ENCODE results near the gene TIMM10B.

The TIMM10B gene

GRCh38 chr11:6473451-6474412 is 7.6 kb upstream of the TIMM10B start, which contains the start of gene TRIM3:
TSS of gene TRIM3 (minus strand) at chr11:6473941. CDS start at chr11:6465695, 8,246 bp downstream.
- Histone ChIP-seq H3K36me3 (ENCODE audit: control insufficient read depth, insufficient read depth, low read length) (peaks cover 22% of the 10 kb centered on the region), H3K9me3 (ENCODE audit: control insufficient read depth, insufficient read depth, low read length) (no peaks in the 10 kb centered on the region), H3K9ac (ENCODE audit: low read depth, low read length) (peak within 1 kb of the TSS; percentile 73), H3K27me3 (ENCODE audit: control insufficient read depth, insufficient read depth, low read length) (peaks cover 2% of the 10 kb centered on the region; the same call in 1 of the 2 replicates), H3K4me3 (ENCODE audit: low read depth, low read length) (peak within 1 kb of the TSS; percentile 92), H3K4me1 (ENCODE audit: control insufficient read depth, insufficient read depth, low read length) (peaks cover 25% of the 10 kb centered on the region), H3K27ac (ENCODE audit: low read depth, low read length) (peak within 1 kb of the TSS; percentile 86)

- Histone ChIP-seq H3K27ac (ENCODE audit: low read depth, low read length) (peak overlapping the region; percentile 86), H3K9ac (ENCODE audit: low read depth, low read length) (peak overlapping the region; percentile 73), H3K4me1 (ENCODE audit: control insufficient read depth, insufficient read depth, low read length) (peaks cover 21% of the 10 kb centered on the region), H3K36me3 (ENCODE audit: control insufficient read depth, insufficient read depth, low read length) (peaks cover 29% of the 10 kb centered on the region), H3K4me3 (ENCODE audit: low read depth, low read length) (peak overlapping the region; percentile 67), H3K27me3 (ENCODE audit: control insufficient read depth, insufficient read depth, low read length) (peaks cover 2% of the 10 kb centered on the region; the same call in 1 of the 2 replicates), H3K9me3 (ENCODE audit: control insufficient read depth, insufficient read depth, low read length) (no peaks in the 10 kb centered on the region)
These were observed 6.9 kb upstream of the TIMM10B start for GRCh38 chr11:6474413-6474792.

- H3K36me3 ChIP-seq (ENCODE audit: control insufficient read depth, insufficient read depth, low read length): peaks cover 35% of the 10 kb centered on the region
- peak overlapping the region; percentile 67 for H3K4me3 ChIP-seq (ENCODE audit: low read depth, low read length)
- peak overlapping the region; percentile 86 for H3K27ac ChIP-seq (ENCODE audit: low read depth, low read length)
- H3K9ac ChIP-seq (ENCODE audit: low read depth, low read length): no peak overlapping the region
- H3K4me1 ChIP-seq (ENCODE audit: control insufficient read depth, insufficient read depth, low read length): peaks cover 18% of the 10 kb centered on the region
- peaks cover 2% of the 10 kb centered on the region; the same call in 1 of the 2 replicates for H3K27me3 ChIP-seq (ENCODE audit: control insufficient read depth, insufficient read depth, low read length)
- H3K9me3 ChIP-seq (ENCODE audit: control insufficient read depth, insufficient read depth, low read length): no peaks in the 10 kb centered on the region
These were observed 6.3 kb upstream of the TIMM10B start for GRCh38 chr11:6474806-6475500.

- Histone ChIP-seq H3K9me3 (ENCODE audit: control insufficient read depth, insufficient read depth, low read length) (no peaks in the 10 kb centered on the region), H3K27ac (ENCODE audit: low read depth, low read length) (no peak overlapping the region), H3K27me3 (ENCODE audit: control insufficient read depth, insufficient read depth, low read length) (peaks cover 2% of the 10 kb centered on the region; the same call in 1 of the 2 replicates), H3K4me3 (ENCODE audit: low read depth, low read length) (no peak overlapping the region), H3K9ac (ENCODE audit: low read depth, low read length) (no peak overlapping the region), H3K36me3 (ENCODE audit: control insufficient read depth, insufficient read depth, low read length) (peaks cover 36% of the 10 kb centered on the region), H3K4me1 (ENCODE audit: control insufficient read depth, insufficient read depth, low read length) (peaks cover 24% of the 10 kb centered on the region)
These were observed 5.4 kb upstream of the TIMM10B start for GRCh38 chr11:6475936-6476335.

- H3K4me3 ChIP-seq (ENCODE audit: low read depth, low read length): no peak overlapping the region
- peaks cover 36% of the 10 kb centered on the region for H3K36me3 ChIP-seq (ENCODE audit: control insufficient read depth, insufficient read depth, low read length)
- H3K27me3 ChIP-seq (ENCODE audit: control insufficient read depth, insufficient read depth, low read length): no peaks in the 10 kb centered on the region; the same call in 1 of the 2 replicates
- no peak overlapping the region for H3K27ac ChIP-seq (ENCODE audit: low read depth, low read length)
- no peak overlapping the region for H3K9ac ChIP-seq (ENCODE audit: low read depth, low read length)
- no peaks in the 10 kb centered on the region for H3K9me3 ChIP-seq (ENCODE audit: control insufficient read depth, insufficient read depth, low read length)
- peaks cover 24% of the 10 kb centered on the region for H3K4me1 ChIP-seq (ENCODE audit: control insufficient read depth, insufficient read depth, low read length)
These were observed 4.7 kb upstream of the TIMM10B start for GRCh38 chr11:6476571-6476970.

- peak overlapping the region; percentile 100 for H3K4me3 ChIP-seq (ENCODE audit: low read depth, low read length)
- H3K36me3 ChIP-seq (ENCODE audit: control insufficient read depth, insufficient read depth, low read length): peaks cover 68% of the 10 kb centered on the region
- H3K9ac ChIP-seq (ENCODE audit: low read depth, low read length): peak overlapping the region; percentile 92
- peak overlapping the region; percentile 95 for H3K27ac ChIP-seq (ENCODE audit: low read depth, low read length)
- H3K4me1 ChIP-seq (ENCODE audit: control insufficient read depth, insufficient read depth, low read length): peaks cover 12% of the 10 kb centered on the region
- no peaks in the 10 kb centered on the region for H3K9me3 ChIP-seq (ENCODE audit: control insufficient read depth, insufficient read depth, low read length)
- no peaks in the 10 kb centered on the region for H3K27me3 ChIP-seq (ENCODE audit: control insufficient read depth, insufficient read depth, low read length)
These were observed 894 bp upstream of the TIMM10B start for GRCh38 chr11:6480299-6480914.

GRCh38 chr11:6481924-6482275 is 599 bp downstream of the TIMM10B start:
- Histone ChIP-seq H3K4me1 (ENCODE audit: control insufficient read depth, insufficient read depth, low read length) (peaks cover 12% of the 10 kb centered on the region), H3K4me3 (ENCODE audit: low read depth, low read length) (peak overlapping the region; percentile 100), H3K9ac (ENCODE audit: low read depth, low read length) (peak overlapping the region; percentile 95), H3K27me3 (ENCODE audit: control insufficient read depth, insufficient read depth, low read length) (no peaks in the 10 kb centered on the region), H3K36me3 (ENCODE audit: control insufficient read depth, insufficient read depth, low read length) (peaks cover 79% of the 10 kb centered on the region), H3K27ac (ENCODE audit: low read depth, low read length) (peak overlapping the region; percentile 95), H3K9me3 (ENCODE audit: control insufficient read depth, insufficient read depth, low read length) (no peaks in the 10 kb centered on the region)

GRCh38 chr11:6482441-6482840 is 1.1 kb downstream of the TIMM10B start:
- Histone ChIP-seq H3K27me3 (ENCODE audit: control insufficient read depth, insufficient read depth, low read length) (no peaks in the 10 kb centered on the region), H3K4me3 (ENCODE audit: low read depth, low read length) (peak overlapping the region; percentile 100), H3K9ac (ENCODE audit: low read depth, low read length) (no peak overlapping the region; the same call in 1 of the 2 replicates), H3K4me1 (ENCODE audit: control insufficient read depth, insufficient read depth, low read length) (peaks cover 12% of the 10 kb centered on the region), H3K9me3 (ENCODE audit: control insufficient read depth, insufficient read depth, low read length) (no peaks in the 10 kb centered on the region), H3K36me3 (ENCODE audit: control insufficient read depth, insufficient read depth, low read length) (peaks cover 79% of the 10 kb centered on the region), H3K27ac (ENCODE audit: low read depth, low read length) (peak overlapping the region; percentile 95)

- no peaks in the 10 kb centered on the region for H3K27me3 ChIP-seq (ENCODE audit: control insufficient read depth, insufficient read depth, low read length)
- H3K9ac ChIP-seq (ENCODE audit: low read depth, low read length): no peak overlapping the region
- no peak overlapping the region for H3K27ac ChIP-seq (ENCODE audit: low read depth, low read length)
- H3K4me1 ChIP-seq (ENCODE audit: control insufficient read depth, insufficient read depth, low read length): peaks cover 12% of the 10 kb centered on the region
- H3K36me3 ChIP-seq (ENCODE audit: control insufficient read depth, insufficient read depth, low read length): peaks cover 79% of the 10 kb centered on the region
- no peaks in the 10 kb centered on the region for H3K9me3 ChIP-seq (ENCODE audit: control insufficient read depth, insufficient read depth, low read length)
- H3K4me3 ChIP-seq (ENCODE audit: low read depth, low read length): no peak overlapping the region
These were observed 1.7 kb downstream of the TIMM10B start for GRCh38 chr11:6483015-6483414.

GRCh38 chr11:6485661-6486060 is 4.4 kb downstream of the TIMM10B start:
- Histone ChIP-seq H3K36me3 (ENCODE audit: control insufficient read depth, insufficient read depth, low read length) (peaks cover 68% of the 10 kb centered on the region), H3K27ac (ENCODE audit: low read depth, low read length) (no peak overlapping the region), H3K27me3 (ENCODE audit: control insufficient read depth, insufficient read depth, low read length) (no peaks in the 10 kb centered on the region), H3K9me3 (ENCODE audit: control insufficient read depth, insufficient read depth, low read length) (no peaks in the 10 kb centered on the region), H3K4me3 (ENCODE audit: low read depth, low read length) (no peak overlapping the region), H3K4me1 (ENCODE audit: control insufficient read depth, insufficient read depth, low read length) (peaks cover 6% of the 10 kb centered on the region; the same call in 1 of the 2 replicates), H3K9ac (ENCODE audit: low read depth, low read length) (no peak overlapping the region)
